Uterus (tissue), 4 donors: ENCODE measurements around the gene DAP. TPM values are rescaled to one million over a fixed set of nuclear protein-coding genes. Genes with fewer than 3 reads are reported as not detected.
"Not testable (repeated sequence)": the region's sequence is repeated elsewhere in the genome, so short reads cannot be mapped to it uniquely, and the experiment has no call there.

Experiments used
- DNase-seq, 2 donors: peaks; one replicate each; pipeline ENCODE4 v3.0.0-alpha.2; 2019 to 2020
- H3K27ac ChIP-seq, 2 donors: fragments of 200-600 bp; sonication (generic); 1 replicate in 1 of 2; 2 replicates in 1 of 2; pipeline ENCODE4 v1.5.1; 2016 to 2018
- H3K27me3 ChIP-seq, 2 donors: fragments of 200-600 bp; sonication (generic); one replicate each; pipeline ENCODE4 v1.5.1; 2018 to 2019; ENCODE audit warnings: control low read depth in 1 of 2
- H3K36me3 ChIP-seq, 2 donors: fragments of 200-600 bp; sonication (generic); one replicate each; pipeline ENCODE4 v1.5.1; 2019; ENCODE audit warnings: control low read depth in 1 of 2
- H3K4me1 ChIP-seq, 2 donors: fragments of 200-600 bp; sonication (generic); one replicate each; pipeline ENCODE4 v1.5.1; 2018 to 2019; ENCODE audit warnings: control low read depth in 1 of 2
- H3K4me3 ChIP-seq, 2 donors: fragments of 200-600 bp; sonication (generic); 1 replicate in 1 of 2; 2 replicates in 1 of 2; pipeline ENCODE4 v1.5.1; 2018 to 2019; ENCODE audit warnings: mild to moderate bottlenecking in 1 of 2
- H3K9me3 ChIP-seq, 2 donors: fragments of 200-600 bp; sonication (generic); one replicate each; pipeline ENCODE4 v1.5.1; 2019; ENCODE audit warnings: control low read depth in 1 of 2
- CTCF ChIP-seq, 4 experiments: fragments of 200-600 bp in 2 of 4; fragments of 450-650 bp in 2 of 4; sonication (generic) in 2 of 4; IDR thresholded peaks; one replicate each; pipeline ENCODE4 v1.5.1; 2016 to 2019; ENCODE audit warnings: antibody characterized with exemption in 4 of 4, mild to moderate bottlenecking in 2 of 4, moderate library complexity in 1 of 4
- POLR2A ChIP-seq, 2 donors: fragments of 450-650 bp; IDR thresholded peaks; one replicate each; pipeline ENCODE4 v1.6.1; 2016; ENCODE audit warnings: antibody characterized with exemption in 2 of 2, mild to moderate bottlenecking in 1 of 2, moderate library complexity in 1 of 2
- intact Hi-C: fragments of 100-400 bp; cut with DNase I; formaldehyde crosslinking; loops from one replicate; pipeline ENCODE4 v1.15.1; 2023; ENCODE audit warnings: low total_unique reads
- total RNA-seq, 4 donors: library from RNA; depleted of rRNA in 3 of 4; stranded (reverse); fragments of >200 nt in 3 of 4; gene quantifications; one replicate each; pipeline versions ENCODE4 v1.1.0 to v1.2.4, GENCODE V29; 2014 to 2023
- donor health status: DM: yes; HTN: yes; CAD: no.

Gene DAP
- total RNA-seq, 4 donors from 2014 or later: 38.2 to 83.9 (median 50.0) TPM

- DNase-seq: no peak
- Histone ChIP-seq H3K4me1 (no peaks in the 10 kb centered on the region), H3K27me3 (no peaks in the 10 kb centered on the region), H3K4me3 (no peak overlapping the region), H3K9me3 (no peaks in the 10 kb centered on the region), H3K27ac (no peak overlapping the region), H3K36me3 (no peaks in the 10 kb centered on the region)
- TF ChIP-seq CTCF (IDR thresholded peaks at IDR 0.05) (no peak), POLR2A (IDR thresholded peaks at IDR 0.05) (no peak)
- intact Hi-C loops: no loop called here
Observed at GRCh38 chr5:10723514-10723913, 37.5 kb downstream of the DAP start.

- H3K9me3 ChIP-seq, H3K4me3 ChIP-seq, H3K27me3 ChIP-seq, H3K36me3 ChIP-seq, DNase-seq, H3K27ac ChIP-seq, H3K4me1 ChIP-seq: not testable (repeated sequence)
- intact Hi-C loops: loop anchor here (2.0 kb wide), 1 partner anchor 40 kb away; the partner anchor contains the start of gene DAP
Observed at GRCh38 chr5:10720766-10721165, 40.3 kb downstream of the DAP start.

- Histone ChIP-seq H3K36me3 (no peaks in the 10 kb centered on the region), H3K4me3 (no peak overlapping the region), H3K27me3 (no peaks in the 10 kb centered on the region), H3K9me3 (no peaks in the 10 kb centered on the region), H3K4me1 (no peaks in the 10 kb centered on the region), H3K27ac (no peak overlapping the region)
- TF ChIP-seq POLR2A (IDR thresholded peaks at IDR 0.05) (no peak), CTCF (IDR thresholded peaks at IDR 0.05) (no peak)
- DNase-seq: no peak
- intact Hi-C loops: loop anchor here (2.0 kb wide), 1 partner anchor 41 kb away; the partner anchor contains the start of gene DAP
Observed at GRCh38 chr5:10719965-10720364, 41.1 kb downstream of the DAP start.

- H3K9me3 ChIP-seq, DNase-seq, H3K4me1 ChIP-seq, H3K36me3 ChIP-seq, H3K27ac ChIP-seq, H3K4me3 ChIP-seq, intact Hi-C loops, H3K27me3 ChIP-seq: not testable (repeated sequence)
Observed at GRCh38 chr5:10718617-10719016, 42.4 kb downstream of the DAP start.

GRCh38 chr5:10716825-10717224 lies 44.2 kb downstream of the DAP start:
- DNase-seq, H3K4me3 ChIP-seq, H3K27ac ChIP-seq, H3K27me3 ChIP-seq, intact Hi-C loops, H3K36me3 ChIP-seq, H3K4me1 ChIP-seq, H3K9me3 ChIP-seq: not testable (repeated sequence)

GRCh38 chr5:10715605-10716290 lies 45.3 kb downstream of the DAP start:
- TF ChIP-seq POLR2A (IDR thresholded peaks at IDR 0.05) (no peak), CTCF (IDR thresholded peaks at IDR 0.05) (no peak)
- Histone ChIP-seq H3K27me3 (no peaks in the 10 kb centered on the region), H3K4me1 (no peaks in the 10 kb centered on the region), H3K4me3 (no peak overlapping the region), H3K9me3 (no peaks in the 10 kb centered on the region), H3K36me3 (no peaks in the 10 kb centered on the region), H3K27ac (no peak overlapping the region)
- intact Hi-C loops: no loop called here
- no peak for DNase-seq
